Upper lobe of left lung (tissue), 4 donors: ENCODE measurements around the gene AXIN1.

ENCODE experiments used
- CTCF ChIP-seq, 6 experiments: fragments of 450-650 bp in 4 of 6; fragments of 200-600 bp in 2 of 6; sonication (generic) in 2 of 6; IDR thresholded peaks; one replicate each; pipeline ENCODE4 v1.5.1; 2016 to 2019; ENCODE audit warnings: antibody characterized with exemption in 6 of 6
- POLR2A ChIP-seq, 4 donors: fragments of 450-650 bp; IDR thresholded peaks; one replicate each; pipeline ENCODE4 v1.5.1; 2016 to 2017; ENCODE audit warnings: antibody characterized with exemption in 4 of 4, mild to moderate bottlenecking in 2 of 4

GRCh38 chr16:375212-375611 is 22.7 kb upstream of the AXIN1 start:
- TF ChIP-seq POLR2A (IDR thresholded peaks at IDR 0.05) (no peak), CTCF (IDR thresholded peaks at IDR 0.05) (no peak)
